Glutamatergic neuron (in vitro differentiated cells): ENCODE results near the gene MMD2. TPM values are rescaled to one million over a fixed set of nuclear protein-coding genes. Genes with fewer than 3 reads are reported as not detected.

Experiments
- DNase-seq: peaks from one replicate; pipeline ENCODE4 v3.0.0; 2022
- H3K27ac Mint-ChIP-seq: one replicate; pipeline ENCODE4 v1.8.0; 2020; ENCODE audit warnings: mild to moderate bottlenecking, mixed read lengths, inconsistent platforms; ENCODE audit not compliant: unreplicated experiment
- H3K27me3 Mint-ChIP-seq: one replicate; pipeline ENCODE4 v1.8.0; 2020; ENCODE audit warnings: mild to moderate bottlenecking, moderate library complexity, mixed read lengths, inconsistent platforms; ENCODE audit not compliant: unreplicated experiment
- H3K36me3 Mint-ChIP-seq: one replicate; pipeline ENCODE4 v1.8.0; 2020; ENCODE audit warnings: mild to moderate bottlenecking, mixed read lengths, inconsistent platforms; ENCODE audit not compliant: unreplicated experiment
- H3K4me1 Mint-ChIP-seq: one replicate; pipeline ENCODE4 v1.8.0; 2020; ENCODE audit warnings: mild to moderate bottlenecking, low read depth, mixed read lengths, inconsistent platforms; ENCODE audit not compliant: unreplicated experiment
- H3K4me3 Mint-ChIP-seq: one replicate; pipeline ENCODE4 v1.8.0; 2020; ENCODE audit warnings: mild to moderate bottlenecking, mixed read lengths, inconsistent platforms; ENCODE audit not compliant: unreplicated experiment
- H3K9me3 Mint-ChIP-seq: one replicate; pipeline ENCODE4 v1.8.0; 2020; ENCODE audit warnings: mild to moderate bottlenecking, moderate library complexity, mixed read lengths, inconsistent platforms; ENCODE audit not compliant: unreplicated experiment
- total RNA-seq: library from RNA; stranded (reverse); fragmentation: NEBNext Ultra II Directional; extraction: Animal tissue kit (Norgen Biotek cat#: 25700); gene quantifications from one replicate; pipeline ENCODE4 v1.2.1, GENCODE V29; 2021; ENCODE audit not compliant: unreplicated experiment
- TF ChIP-seq, protein P1 (sequence below): fragments of 200-600 bp; sonication (generic); IDR thresholded peaks from one replicate; pipeline ENCODE4 v1.5.0; 2021; ENCODE audit not compliant: partially characterized antibody, unreplicated experiment

MMD2 gene
- total RNA-seq, 1 donor from 2014 or later, result 0.47 TPM

DNA sequence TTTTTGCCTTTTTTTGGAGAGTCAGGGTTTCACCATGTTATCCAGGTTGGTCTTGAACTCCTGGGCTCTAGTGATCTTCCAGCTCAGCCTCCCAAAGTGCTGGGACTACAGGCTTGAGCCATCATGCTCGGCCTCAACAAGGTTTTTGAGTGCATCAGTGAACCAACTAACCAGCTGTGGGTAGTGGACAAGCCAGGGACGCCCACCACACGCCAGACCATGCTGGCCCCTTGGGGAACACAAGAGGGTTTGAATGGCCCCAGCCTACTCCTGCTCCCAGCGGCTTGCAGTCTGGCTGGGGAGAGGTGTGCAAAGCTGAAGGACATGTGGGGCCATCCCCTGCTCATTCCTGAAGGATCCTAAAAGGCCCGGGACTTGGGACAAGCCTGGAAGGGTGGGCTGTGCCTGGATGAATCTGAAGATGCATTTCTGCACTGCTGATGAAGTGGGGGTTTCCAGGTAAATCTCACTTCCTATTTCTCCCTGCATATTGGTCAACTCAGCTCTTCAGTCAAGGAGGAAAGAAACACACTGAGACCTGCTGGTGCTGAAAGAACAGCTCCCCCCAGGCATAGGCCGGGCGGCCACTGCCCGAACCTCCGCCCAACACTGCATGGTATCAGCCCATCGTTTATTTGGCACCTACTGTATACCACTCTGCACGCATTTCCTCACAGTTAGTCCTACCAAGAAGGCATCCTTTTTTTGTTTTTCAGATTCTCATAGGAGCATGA lies 6.9 kb downstream of the MMD2 start:
- no peak overlapping the region for H3K4me3 Mint-ChIP-seq

DNA sequence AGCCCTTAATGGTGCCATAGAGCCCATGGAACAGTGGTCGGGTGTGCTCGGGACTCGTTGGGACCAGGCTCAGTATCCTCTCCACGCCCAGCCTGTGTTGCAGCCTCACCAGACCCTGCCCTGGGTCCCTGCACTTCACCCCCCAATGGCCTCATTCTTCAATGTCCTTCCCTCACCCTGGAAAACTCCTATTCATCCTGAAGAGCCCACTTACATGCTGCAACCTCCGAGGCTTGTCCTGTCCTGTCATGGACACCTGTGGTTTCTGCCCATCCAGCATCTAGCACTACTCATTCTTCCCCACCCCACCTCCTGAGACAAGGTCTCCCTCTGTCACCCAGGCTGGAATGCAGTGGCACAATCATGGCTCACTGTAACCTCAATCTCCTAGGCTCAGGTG lies 7.7 kb downstream of the MMD2 start:
- DNase-seq, result no peak
- Mint-ChIP-seq H3K27me3 (peaks cover 5% of the 10 kb centered on the region), H3K27ac (no peak overlapping the region), H3K36me3 (peaks cover 11% of the 10 kb centered on the region), H3K4me1 (no peaks in the 10 kb centered on the region), H3K9me3 (no peaks in the 10 kb centered on the region), H3K4me3 (no peak overlapping the region)
- TF ChIP-seq, protein P1, sequence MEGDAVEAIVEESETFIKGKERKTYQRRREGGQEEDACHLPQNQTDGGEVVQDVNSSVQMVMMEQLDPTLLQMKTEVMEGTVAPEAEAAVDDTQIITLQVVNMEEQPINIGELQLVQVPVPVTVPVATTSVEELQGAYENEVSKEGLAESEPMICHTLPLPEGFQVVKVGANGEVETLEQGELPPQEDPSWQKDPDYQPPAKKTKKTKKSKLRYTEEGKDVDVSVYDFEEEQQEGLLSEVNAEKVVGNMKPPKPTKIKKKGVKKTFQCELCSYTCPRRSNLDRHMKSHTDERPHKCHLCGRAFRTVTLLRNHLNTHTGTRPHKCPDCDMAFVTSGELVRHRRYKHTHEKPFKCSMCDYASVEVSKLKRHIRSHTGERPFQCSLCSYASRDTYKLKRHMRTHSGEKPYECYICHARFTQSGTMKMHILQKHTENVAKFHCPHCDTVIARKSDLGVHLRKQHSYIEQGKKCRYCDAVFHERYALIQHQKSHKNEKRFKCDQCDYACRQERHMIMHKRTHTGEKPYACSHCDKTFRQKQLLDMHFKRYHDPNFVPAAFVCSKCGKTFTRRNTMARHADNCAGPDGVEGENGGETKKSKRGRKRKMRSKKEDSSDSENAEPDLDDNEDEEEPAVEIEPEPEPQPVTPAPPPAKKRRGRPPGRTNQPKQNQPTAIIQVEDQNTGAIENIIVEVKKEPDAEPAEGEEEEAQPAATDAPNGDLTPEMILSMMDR, result no peak

More for the DNA sequence above, 6.9 kb downstream of the MMD2 start:
- TF ChIP-seq, protein P1, result no peak
- Mint-ChIP-seq H3K27me3 (peaks cover 5% of the 10 kb centered on the region), H3K27ac (no peak overlapping the region), H3K36me3 (peaks cover 11% of the 10 kb centered on the region), H3K4me1 (no peaks in the 10 kb centered on the region), H3K9me3 (no peaks in the 10 kb centered on the region)
- DNase-seq, result no peak

DNA sequence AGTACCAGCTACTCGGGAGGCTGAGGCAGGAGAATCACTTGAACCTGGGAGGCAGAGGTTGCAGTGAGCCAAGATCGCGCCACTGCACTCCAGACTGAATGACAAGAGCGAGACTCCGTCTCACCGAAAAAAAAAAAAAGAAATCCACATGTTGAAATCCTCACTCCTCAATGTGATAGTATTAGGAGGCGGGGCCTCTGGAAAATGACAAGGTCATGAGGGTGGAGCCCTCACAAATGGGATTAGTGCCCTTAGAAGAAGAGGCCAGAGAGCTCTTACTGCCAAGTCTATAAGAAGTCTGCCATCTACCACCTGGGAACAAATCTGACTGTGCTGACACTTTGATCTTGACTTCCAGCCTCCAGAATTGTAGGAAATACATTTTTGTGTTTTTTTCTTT lies 10.6 kb downstream of the MMD2 start:
- Mint-ChIP-seq H3K27ac (no peak overlapping the region), H3K9me3 (no peaks in the 10 kb centered on the region), H3K4me3 (no peak overlapping the region), H3K27me3 (peaks cover 5% of the 10 kb centered on the region), H3K4me1 (no peaks in the 10 kb centered on the region), H3K36me3 (peaks cover 3% of the 10 kb centered on the region)
- no peak for DNase-seq
- TF ChIP-seq, protein P1, result no peak

DNA sequence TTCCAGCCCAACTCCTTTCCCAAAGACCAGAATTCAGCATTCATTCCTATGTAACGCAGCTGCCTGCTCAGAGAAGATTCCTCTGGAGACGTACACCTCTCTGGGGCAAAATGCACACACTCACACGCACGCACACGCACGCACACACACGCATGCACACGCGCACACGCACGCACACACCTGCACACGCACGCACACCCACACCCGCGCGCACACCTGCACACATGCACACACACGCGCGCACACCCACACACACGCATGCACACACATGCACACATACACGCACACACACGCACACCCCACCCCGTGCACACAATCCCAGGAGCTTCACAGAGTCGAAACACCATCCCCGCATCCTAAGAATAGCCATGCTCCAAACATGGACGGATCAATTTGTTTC lies 13.0 kb downstream of the MMD2 start:
- H3K27ac Mint-ChIP-seq, result no peak overlapping the region
- H3K36me3 Mint-ChIP-seq, result no peaks in the 10 kb centered on the region
- H3K9me3 Mint-ChIP-seq, result peaks cover 5% of the 10 kb centered on the region
- DNase-seq, result no peak
- TF ChIP-seq, protein P1, result no peak
- no peak overlapping the region for H3K4me3 Mint-ChIP-seq
- no peaks in the 10 kb centered on the region for H3K4me1 Mint-ChIP-seq
- H3K27me3 Mint-ChIP-seq, result peaks cover 1% of the 10 kb centered on the region

DNA sequence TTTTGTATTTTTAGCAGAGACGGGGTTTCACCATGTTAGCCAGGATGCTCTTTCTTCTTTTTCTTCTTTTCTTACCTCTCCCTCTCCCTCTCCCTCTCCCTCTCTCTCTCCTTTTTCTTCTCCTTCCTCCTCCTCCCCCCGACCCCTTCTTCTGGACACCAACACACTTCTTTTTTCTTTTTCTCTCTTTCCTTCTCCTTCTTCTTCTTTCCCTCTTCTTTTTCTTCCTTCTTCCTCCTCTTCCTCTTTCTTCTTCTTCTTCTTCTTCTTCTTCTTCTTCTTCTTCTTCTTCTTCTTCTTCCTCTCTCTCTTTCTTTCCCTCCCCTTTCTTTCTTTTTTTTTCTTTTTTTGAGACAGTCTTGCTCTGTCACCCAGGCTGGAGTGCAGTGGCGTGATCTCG lies 14.0 kb downstream of the MMD2 start:
- Mint-ChIP-seq H3K36me3 (no peaks in the 10 kb centered on the region), H3K4me3 (no peak overlapping the region), H3K9me3 (peaks cover 5% of the 10 kb centered on the region), H3K27me3 (peaks cover 1% of the 10 kb centered on the region), H3K27ac (no peak overlapping the region), H3K4me1 (no peaks in the 10 kb centered on the region)
- TF ChIP-seq, protein P1, result no peak
- DNase-seq, result no peak
